ENCODE measurements around the gene PADI1.

GRCh38 chr1:17230671-17231310 is 25.9 kb downstream of the PADI1 start:
- TF ChIP-seq POLR2A (IDR thresholded peaks at IDR 0.05; ENCODE audit: low read depth) (no peak), EP300 (IDR thresholded peaks at IDR 0.05) (no peak), POLR2AphosphoS5 (IDR thresholded peaks at IDR 0.05) (no peak)
